PC-9 (cell line): Measurements from ENCODE around the gene BEND6.

ENCODE experiments used
- CTCF ChIP-seq: fragments of 200-600 bp; sonication (generic); conservative IDR thresholded peaks from 2 replicates; pipeline ENCODE4 v1.6.1; 2017; ENCODE audit warnings: mixed run types, antibody characterized with exemption, mild to moderate bottlenecking, moderate library complexity
- EZH2 ChIP-seq: fragments of 200-600 bp; sonication (generic); IDR thresholded peaks from 2 replicates; pipeline ENCODE4 v1.8.0; 2017; ENCODE audit warnings: antibody characterized with exemption, low read depth

GRCh38 chr6:57074383-57074782, 119.5 kb downstream of the BEND6 start:
- no peak for TF ChIP-seq CTCF
- TF ChIP-seq EZH2: no peak
